HepG2 (cell line): ENCODE data around the gene CNTN4.

ENCODE experiments used
- KDM1A ChIP-seq: IDR thresholded peaks from 2 replicates; pipeline ENCODE4 v1.6.1; 2016; ENCODE audit warnings: missing compliant biosample characterization
- MAZ ChIP-seq, 2 experiments: sonication (generic) in 1 of 2; formaldehyde crosslinking in 1 of 2; IDR thresholded peaks; 2 replicates each; pipeline versions ENCODE4 v1.5.0 to v1.6.1; 2012 to 2020; ENCODE audit warnings: low read depth in 2 of 2, mild to moderate bottlenecking in 2 of 2, borderline replicate concordance in 1 of 2, improper control_type of control experiment in 1 of 2, low read length in 1 of 2, missing genetic modification reagents in 1 of 2, moderate library complexity in 1 of 2
- SMC3 ChIP-seq: IDR thresholded peaks from 2 replicates; pipeline ENCODE4 v1.6.1; 2011; ENCODE audit warnings: low read length, improper control_type of control experiment
- TBL1XR1 ChIP-seq: fragments of 150-350 bp; IDR thresholded peaks from 2 replicates; pipeline ENCODE4 v1.6.1; 2014; ENCODE audit warnings: borderline replicate concordance, low read length; ENCODE audit not compliant: partially characterized antibody
- ZKSCAN1 ChIP-seq: fragments of 150-350 bp; IDR thresholded peaks from 2 replicates; pipeline ENCODE4 v1.6.1; 2014; ENCODE audit warnings: low read length
- ZNF24 ChIP-seq: fragments of 450-650 bp; IDR thresholded peaks from 2 replicates; pipeline ENCODE4 v1.6.1; 2017; ENCODE audit warnings: antibody characterized with exemption, mild to moderate bottlenecking
- TF ChIP-seq, protein P1 (sequence below): sonication (generic); formaldehyde crosslinking; IDR thresholded peaks from 2 replicates; pipeline ENCODE4 v1.5.0; 2020; ENCODE audit warnings: mild to moderate bottlenecking, missing genetic modification reagents, moderate library complexity
- TF ChIP-seq, protein P2 (sequence below): sonication (generic); formaldehyde crosslinking; IDR thresholded peaks from 2 replicates; pipeline ENCODE4 v1.4.0; 2020; ENCODE audit warnings: mild to moderate bottlenecking, missing genetic modification reagents
- TF ChIP-seq, protein P3 (sequence below): sonication (generic); formaldehyde crosslinking; IDR thresholded peaks from 2 replicates; pipeline ENCODE4 v1.8.1; 2022; ENCODE audit warnings: mild to moderate bottlenecking, missing genetic modification reagents
- TF ChIP-seq, protein P4 (sequence below): sonication (generic); formaldehyde crosslinking; IDR thresholded peaks from 2 replicates; pipeline ENCODE4 v1.5.1; 2020; ENCODE audit warnings: missing genetic modification reagents, mild to moderate bottlenecking, borderline replicate concordance

DNA sequence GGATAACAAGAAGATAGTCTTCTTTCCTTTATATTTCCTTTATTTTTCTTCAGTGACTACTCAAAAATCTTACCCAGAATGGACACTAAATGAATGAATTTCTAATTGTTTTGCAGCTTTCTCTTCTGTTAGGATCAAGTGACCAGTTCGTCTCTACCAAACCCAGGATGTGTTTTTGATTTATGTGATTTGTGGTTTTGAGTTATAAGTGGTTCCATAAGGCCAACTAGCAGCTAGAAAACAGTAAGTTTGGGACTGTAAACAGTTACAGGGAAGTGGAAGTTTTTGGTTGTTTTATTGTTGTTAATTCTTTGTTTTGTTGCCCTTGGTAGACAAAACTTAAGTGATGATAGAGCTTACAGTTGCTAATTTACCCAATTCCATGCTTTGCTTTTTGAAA, 555.0 kb downstream of the CNTN4 start:
- TF ChIP-seq KDM1A (CRISPR knock-in tag) = no peak
- TF ChIP-seq SMC3 = no peak
- TF ChIP-seq, protein P1, sequence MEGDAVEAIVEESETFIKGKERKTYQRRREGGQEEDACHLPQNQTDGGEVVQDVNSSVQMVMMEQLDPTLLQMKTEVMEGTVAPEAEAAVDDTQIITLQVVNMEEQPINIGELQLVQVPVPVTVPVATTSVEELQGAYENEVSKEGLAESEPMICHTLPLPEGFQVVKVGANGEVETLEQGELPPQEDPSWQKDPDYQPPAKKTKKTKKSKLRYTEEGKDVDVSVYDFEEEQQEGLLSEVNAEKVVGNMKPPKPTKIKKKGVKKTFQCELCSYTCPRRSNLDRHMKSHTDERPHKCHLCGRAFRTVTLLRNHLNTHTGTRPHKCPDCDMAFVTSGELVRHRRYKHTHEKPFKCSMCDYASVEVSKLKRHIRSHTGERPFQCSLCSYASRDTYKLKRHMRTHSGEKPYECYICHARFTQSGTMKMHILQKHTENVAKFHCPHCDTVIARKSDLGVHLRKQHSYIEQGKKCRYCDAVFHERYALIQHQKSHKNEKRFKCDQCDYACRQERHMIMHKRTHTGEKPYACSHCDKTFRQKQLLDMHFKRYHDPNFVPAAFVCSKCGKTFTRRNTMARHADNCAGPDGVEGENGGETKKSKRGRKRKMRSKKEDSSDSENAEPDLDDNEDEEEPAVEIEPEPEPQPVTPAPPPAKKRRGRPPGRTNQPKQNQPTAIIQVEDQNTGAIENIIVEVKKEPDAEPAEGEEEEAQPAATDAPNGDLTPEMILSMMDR = no peak
- TF ChIP-seq, protein P2, sequence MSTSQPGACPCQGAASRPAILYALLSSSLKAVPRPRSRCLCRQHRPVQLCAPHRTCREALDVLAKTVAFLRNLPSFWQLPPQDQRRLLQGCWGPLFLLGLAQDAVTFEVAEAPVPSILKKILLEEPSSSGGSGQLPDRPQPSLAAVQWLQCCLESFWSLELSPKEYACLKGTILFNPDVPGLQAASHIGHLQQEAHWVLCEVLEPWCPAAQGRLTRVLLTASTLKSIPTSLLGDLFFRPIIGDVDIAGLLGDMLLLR (CRISPR knock-in tag) = no peak
- no peak for TF ChIP-seq TBL1XR1
- TF ChIP-seq ZNF24 = no peak
- TF ChIP-seq MAZ (IDR thresholded peaks at IDR 0.05; ENCODE audit: borderline replicate concordance, low read depth, low read length) = no peak
- no peak for TF ChIP-seq MAZ (CRISPR knock-in tag; IDR thresholded peaks at IDR 0.05; ENCODE audit: low read depth)
- TF ChIP-seq, protein P3, sequence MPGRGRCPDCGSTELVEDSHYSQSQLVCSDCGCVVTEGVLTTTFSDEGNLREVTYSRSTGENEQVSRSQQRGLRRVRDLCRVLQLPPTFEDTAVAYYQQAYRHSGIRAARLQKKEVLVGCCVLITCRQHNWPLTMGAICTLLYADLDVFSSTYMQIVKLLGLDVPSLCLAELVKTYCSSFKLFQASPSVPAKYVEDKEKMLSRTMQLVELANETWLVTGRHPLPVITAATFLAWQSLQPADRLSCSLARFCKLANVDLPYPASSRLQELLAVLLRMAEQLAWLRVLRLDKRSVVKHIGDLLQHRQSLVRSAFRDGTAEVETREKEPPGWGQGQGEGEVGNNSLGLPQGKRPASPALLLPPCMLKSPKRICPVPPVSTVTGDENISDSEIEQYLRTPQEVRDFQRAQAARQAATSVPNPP (CRISPR knock-in tag) = no peak
- TF ChIP-seq, protein P4, sequence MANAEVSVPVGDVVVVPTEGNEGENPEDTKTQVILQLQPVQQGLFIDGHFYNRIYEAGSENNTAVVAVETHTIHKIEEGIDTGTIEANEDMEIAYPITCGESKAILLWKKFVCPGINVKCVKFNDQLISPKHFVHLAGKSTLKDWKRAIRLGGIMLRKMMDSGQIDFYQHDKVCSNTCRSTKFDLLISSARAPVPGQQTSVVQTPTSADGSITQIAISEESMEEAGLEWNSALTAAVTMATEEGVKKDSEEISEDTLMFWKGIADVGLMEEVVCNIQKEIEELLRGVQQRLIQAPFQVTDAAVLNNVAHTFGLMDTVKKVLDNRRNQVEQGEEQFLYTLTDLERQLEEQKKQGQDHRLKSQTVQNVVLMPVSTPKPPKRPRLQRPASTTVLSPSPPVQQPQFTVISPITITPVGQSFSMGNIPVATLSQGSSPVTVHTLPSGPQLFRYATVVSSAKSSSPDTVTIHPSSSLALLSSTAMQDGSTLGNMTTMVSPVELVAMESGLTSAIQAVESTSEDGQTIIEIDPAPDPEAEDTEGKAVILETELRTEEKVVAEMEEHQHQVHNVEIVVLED (CRISPR knock-in tag) = no peak
- TF ChIP-seq ZKSCAN1 = no peak
